Activated naive CD8-positive, alpha-beta T cell treated with anti-CD3 and anti-CD28 coated beads, Interleukin-2, amount 50 U/mL, for 24 hours (primary cell): ENCODE measurements around the gene PIP5K1B.
"Not testable (repeated sequence)": the region's sequence is repeated elsewhere in the genome, so short reads cannot be mapped to it uniquely, and the experiment has no call there.

ENCODE experiments used
- ATAC-seq: fragments of 150-1000 bp; cut with Tn5 transposase; one replicate; pipeline ENCODE4 v1.10.0; 2021
- DNase-seq: peaks from one replicate; pipeline ENCODE4 v3.0.0; 2021
- H3K27ac Mint-ChIP-seq: one replicate; pipeline ENCODE4 v1.8.0; 2021; ENCODE audit warnings: mild to moderate bottlenecking, mixed read lengths
- H3K27me3 Mint-ChIP-seq: one replicate; pipeline ENCODE4 v1.8.0; 2021; ENCODE audit warnings: mixed read lengths
- H3K36me3 Mint-ChIP-seq: one replicate; pipeline ENCODE4 v1.8.0; 2021; ENCODE audit warnings: low read depth, mixed read lengths
- H3K4me1 Mint-ChIP-seq: one replicate; pipeline ENCODE4 v1.8.0; 2021; ENCODE audit warnings: mixed read lengths
- H3K4me3 Mint-ChIP-seq: one replicate; pipeline ENCODE4 v1.8.0; 2021; ENCODE audit warnings: mild to moderate bottlenecking, moderate library complexity, mixed read lengths
- H3K9me3 Mint-ChIP-seq: one replicate; pipeline ENCODE4 v1.8.0; 2021; ENCODE audit warnings: mixed read lengths

Gene PIP5K1B

DNA sequence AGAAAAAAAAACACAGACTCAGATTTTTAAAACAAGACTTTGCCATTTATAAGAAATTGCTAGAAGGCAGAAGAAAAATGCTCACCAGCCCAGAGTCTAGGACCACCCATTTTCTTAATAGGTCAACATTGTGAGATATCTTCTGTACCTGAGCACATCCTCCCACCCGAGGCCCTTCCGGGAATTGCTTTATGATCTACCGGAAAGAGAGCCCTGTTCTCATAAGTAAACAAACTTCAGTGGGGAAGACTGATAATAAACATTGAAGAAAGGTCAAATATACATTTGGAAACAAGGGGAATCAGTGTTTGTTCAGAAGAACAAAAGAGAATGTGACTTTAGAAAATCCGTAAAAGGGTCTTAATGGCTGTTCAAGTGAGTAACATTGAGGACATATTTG lies 264.5 kb downstream of the PIP5K1B start:
- ATAC-seq (no peak), DNase-seq (no peak)
- no peak overlapping the region for H3K27ac Mint-ChIP-seq
- peaks cover 21% of the 10 kb centered on the region for H3K4me1 Mint-ChIP-seq
- H3K27me3 Mint-ChIP-seq, result no peaks in the 10 kb centered on the region
- H3K36me3 Mint-ChIP-seq, result peaks cover 5% of the 10 kb centered on the region
- H3K9me3 Mint-ChIP-seq, result no peaks in the 10 kb centered on the region
- no peak overlapping the region for H3K4me3 Mint-ChIP-seq

DNA sequence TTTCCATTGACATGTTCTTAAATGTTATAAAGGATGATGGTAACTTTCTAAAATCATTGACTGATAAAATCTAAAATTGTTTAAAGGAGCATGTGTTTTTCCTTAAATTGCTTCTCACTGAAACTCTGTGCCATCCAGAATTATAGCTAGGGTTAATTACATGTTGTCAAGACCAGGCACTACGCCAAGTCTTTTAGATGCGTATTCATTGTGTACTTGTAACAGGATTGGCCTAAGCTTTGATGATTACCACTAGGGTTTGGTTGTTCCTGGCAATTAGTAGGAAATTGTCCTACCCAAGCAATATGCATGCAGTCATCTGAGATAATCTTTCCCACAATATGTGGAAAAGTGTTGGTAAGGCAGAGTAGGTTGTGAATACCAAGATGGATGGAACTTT lies 265.1 kb downstream of the PIP5K1B start:
- H3K27ac Mint-ChIP-seq, result no peak overlapping the region
- peaks cover 5% of the 10 kb centered on the region for H3K36me3 Mint-ChIP-seq
- no peak for ATAC-seq
- no peaks in the 10 kb centered on the region for H3K9me3 Mint-ChIP-seq
- H3K4me1 Mint-ChIP-seq, result peaks cover 27% of the 10 kb centered on the region
- H3K4me3 Mint-ChIP-seq, result no peak overlapping the region
- H3K27me3 Mint-ChIP-seq, result no peaks in the 10 kb centered on the region
- no peak for DNase-seq

DNA sequence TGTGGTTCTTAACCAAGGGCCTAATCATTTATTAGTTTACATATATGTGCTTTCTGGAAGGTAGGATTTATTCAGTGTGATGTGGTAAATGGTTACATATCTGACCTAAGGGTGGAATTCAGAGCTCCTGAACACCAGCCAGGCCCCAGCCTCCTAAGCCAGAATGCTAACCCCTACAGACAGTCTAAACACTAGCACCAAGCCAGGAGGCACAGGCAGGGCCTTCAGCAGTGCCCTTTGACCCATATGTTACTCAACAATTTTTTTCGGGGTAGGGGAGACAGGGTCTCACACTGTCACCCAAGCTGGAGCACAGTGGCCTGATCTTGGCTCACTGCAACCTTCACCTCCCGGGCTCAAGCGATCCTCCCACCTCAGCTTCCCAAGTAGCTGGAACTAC lies 268.6 kb downstream of the PIP5K1B start:
- Mint-ChIP-seq H3K27me3 (no peaks in the 10 kb centered on the region), H3K27ac (peak overlapping the region; percentile 80), H3K4me1 (peaks cover 40% of the 10 kb centered on the region), H3K4me3 (no peak overlapping the region), H3K9me3 (no peaks in the 10 kb centered on the region), H3K36me3 (peaks cover 5% of the 10 kb centered on the region)
- DNase-seq (no peak), ATAC-seq (no peak)

DNA sequence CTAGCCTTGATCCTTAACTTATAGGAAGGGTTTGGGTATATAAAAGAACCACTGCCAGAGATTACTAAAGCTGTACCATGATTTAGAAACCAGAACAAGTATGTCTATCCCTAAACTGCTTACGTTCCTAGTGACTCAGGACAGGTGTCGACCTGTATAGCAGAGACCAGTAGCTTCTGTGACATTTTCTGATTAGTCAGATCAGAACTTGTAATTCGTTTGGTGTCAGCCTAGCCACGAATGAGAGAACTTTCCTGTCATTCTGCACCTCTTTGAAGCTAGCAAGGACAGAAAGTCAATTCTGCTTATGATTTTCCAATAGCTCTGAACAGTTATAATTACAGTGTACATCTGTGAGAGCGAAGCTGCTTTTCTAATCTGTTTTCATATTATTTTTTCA lies 269.4 kb downstream of the PIP5K1B start:
- no peaks in the 10 kb centered on the region for H3K9me3 Mint-ChIP-seq
- peaks cover 5% of the 10 kb centered on the region for H3K36me3 Mint-ChIP-seq
- peak overlapping the region; percentile 80 for H3K27ac Mint-ChIP-seq
- H3K27me3 Mint-ChIP-seq, result no peaks in the 10 kb centered on the region
- DNase-seq, result no peak
- ATAC-seq, result peak; percentile 98
- no peak overlapping the region for H3K4me3 Mint-ChIP-seq
- peaks cover 48% of the 10 kb centered on the region for H3K4me1 Mint-ChIP-seq

DNA sequence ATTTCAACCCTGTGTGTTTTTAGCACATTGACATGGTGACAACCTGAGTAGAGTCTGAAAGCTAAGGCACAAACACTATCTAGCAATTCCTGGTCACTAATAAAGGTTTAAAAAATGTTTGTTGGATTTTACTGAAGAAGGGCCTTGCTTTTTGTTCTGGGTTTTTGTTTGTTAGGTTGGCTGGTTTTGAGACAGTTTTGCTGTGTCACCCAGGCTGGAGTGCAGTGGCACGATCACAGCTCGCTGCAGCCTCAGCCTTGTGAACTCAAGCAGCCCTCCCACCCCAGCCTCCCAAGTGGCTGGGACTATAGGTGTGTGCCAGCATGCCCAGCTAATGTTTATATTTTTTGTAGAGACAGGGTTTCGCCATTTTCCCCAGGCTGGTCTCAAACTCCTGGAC lies 269.9 kb downstream of the PIP5K1B start:
- Mint-ChIP-seq H3K36me3 (peaks cover 5% of the 10 kb centered on the region), H3K4me1 (peaks cover 53% of the 10 kb centered on the region), H3K4me3 (no peak overlapping the region), H3K27me3 (no peaks in the 10 kb centered on the region), H3K9me3 (no peaks in the 10 kb centered on the region), H3K27ac (peak overlapping the region; percentile 80)
- DNase-seq (no peak), ATAC-seq (no peak)

DNA sequence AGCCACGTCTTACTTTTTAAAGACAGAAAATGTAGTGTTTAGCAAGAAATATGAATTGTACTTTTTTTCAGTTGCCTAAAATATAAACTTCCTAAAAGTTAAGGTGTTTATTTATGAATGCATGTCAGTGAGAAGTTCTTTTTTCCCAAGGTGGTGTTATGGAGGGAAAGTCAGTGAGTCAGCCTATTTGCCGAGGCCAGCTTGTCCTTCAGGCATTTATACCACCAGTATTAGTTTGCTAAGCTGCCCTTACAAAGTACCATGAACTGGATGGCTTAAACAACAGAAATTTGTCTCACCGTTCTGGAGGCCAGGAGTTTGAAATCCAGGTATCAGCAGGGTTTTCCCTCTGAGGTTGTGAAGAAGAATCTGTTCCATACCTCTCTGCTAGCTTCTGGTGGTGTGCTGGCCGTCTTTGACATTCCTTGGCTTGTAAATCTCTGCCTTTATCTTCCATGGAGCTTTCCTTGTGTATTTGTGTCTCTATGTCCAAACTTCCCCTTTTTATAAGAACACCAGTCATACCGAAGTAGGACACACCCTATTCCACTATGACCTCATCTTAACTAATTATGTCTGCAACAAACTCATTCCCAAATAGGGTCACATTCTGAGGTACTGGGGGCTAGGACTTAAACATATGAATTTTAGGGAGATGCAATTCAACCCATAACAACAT lies 270.5 kb downstream of the PIP5K1B start:
- Mint-ChIP-seq H3K27ac (peak overlapping the region; percentile 80), H3K9me3 (no peaks in the 10 kb centered on the region), H3K4me3 (peak overlapping the region; percentile 13), H3K36me3 (peaks cover 5% of the 10 kb centered on the region), H3K4me1 (peaks cover 57% of the 10 kb centered on the region), H3K27me3 (no peaks in the 10 kb centered on the region)
- no peak for ATAC-seq
- DNase-seq, result no peak

DNA sequence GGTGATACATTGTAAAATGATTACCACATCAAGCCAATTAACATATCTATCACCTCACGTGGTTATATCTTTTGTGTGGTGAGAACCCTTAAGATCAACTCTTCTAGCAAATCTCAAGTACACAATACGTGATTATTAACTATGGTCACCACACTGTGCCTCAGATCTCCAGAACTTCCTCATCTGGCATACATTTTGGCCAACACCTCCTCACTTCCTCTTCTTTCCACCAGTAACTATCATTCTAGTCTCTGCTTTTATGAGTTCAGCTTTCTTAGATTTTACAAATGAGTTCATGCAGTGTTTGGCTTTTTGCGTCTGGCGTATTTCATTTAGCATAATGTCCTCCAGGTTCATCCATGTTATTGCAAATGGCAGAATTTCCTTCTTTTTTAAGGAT lies 273.0 kb downstream of the PIP5K1B start:
- Mint-ChIP-seq H3K4me1 (peaks cover 62% of the 10 kb centered on the region), H3K27me3 (no peaks in the 10 kb centered on the region), H3K4me3 (no peak overlapping the region), H3K36me3 (no peaks in the 10 kb centered on the region), H3K9me3 (no peaks in the 10 kb centered on the region), H3K27ac (no peak overlapping the region)
- DNase-seq (no peak), ATAC-seq (no peak)

DNA sequence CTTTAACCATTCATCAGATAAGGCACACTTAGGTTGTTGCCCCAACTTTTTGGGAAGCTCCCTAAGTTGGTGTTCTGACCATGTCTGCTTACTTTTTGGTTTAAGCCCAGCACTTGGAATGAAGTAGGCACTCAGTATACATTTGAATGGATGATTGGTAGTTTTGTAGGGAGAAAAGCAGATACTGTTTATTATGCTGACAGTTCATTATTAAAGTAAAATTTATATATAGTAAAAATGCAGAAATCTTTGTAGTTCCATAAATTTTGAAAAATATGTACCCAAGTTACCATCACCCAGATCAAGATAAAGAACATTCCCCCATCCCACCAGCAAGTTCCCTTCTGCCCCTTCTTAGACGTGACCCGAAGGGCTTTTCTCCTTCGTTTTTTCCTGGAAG lies 273.5 kb downstream of the PIP5K1B start:
- H3K27me3 Mint-ChIP-seq, result no peaks in the 10 kb centered on the region
- H3K9me3 Mint-ChIP-seq, result no peaks in the 10 kb centered on the region
- H3K36me3 Mint-ChIP-seq, result no peaks in the 10 kb centered on the region
- H3K4me3 Mint-ChIP-seq, result no peak overlapping the region
- no peak overlapping the region for H3K27ac Mint-ChIP-seq
- peaks cover 64% of the 10 kb centered on the region for H3K4me1 Mint-ChIP-seq
- DNase-seq, result no peak
- ATAC-seq, result no peak

DNA sequence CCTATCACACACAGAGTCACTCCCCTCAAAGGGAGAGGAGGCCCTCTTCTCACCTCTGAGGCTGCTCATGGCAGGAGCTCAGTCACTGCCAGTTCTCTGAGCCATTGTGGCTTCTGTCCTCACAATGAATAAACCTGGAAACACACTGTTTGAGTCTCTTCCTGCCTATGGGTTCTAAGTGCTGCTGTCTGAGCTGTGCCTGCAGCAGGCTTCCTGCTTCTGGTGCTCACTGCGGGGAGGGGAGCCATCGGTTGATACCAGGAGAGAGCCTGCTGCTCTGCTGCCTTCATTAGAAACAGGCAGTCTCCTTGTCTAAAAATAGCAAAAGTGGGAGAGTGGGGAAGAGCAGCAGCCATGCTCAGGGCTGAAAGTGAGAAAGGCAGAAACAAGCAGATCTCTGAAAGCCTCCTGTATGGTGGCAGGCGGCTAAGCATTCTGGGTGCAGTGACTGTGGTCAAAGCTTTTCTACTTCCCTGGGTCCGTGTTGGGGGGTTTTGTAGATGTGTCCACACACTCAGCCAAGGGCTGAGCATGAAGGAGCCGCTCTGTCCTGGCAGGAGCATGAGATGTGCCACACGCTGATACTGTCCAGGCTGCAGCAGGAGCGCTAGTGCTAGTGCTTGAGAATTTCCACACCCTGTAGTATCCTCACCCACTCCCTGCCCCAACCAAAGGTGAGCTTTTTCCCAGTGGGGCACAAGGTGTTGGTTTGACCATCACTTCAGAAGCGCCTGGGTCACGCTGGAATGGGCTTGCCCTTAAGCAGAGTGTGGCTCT lies 274.7 kb downstream of the PIP5K1B start:
- Mint-ChIP-seq H3K9me3 (no peaks in the 10 kb centered on the region), H3K4me1 (peaks cover 52% of the 10 kb centered on the region), H3K4me3 (peak overlapping the region; percentile 30), H3K27me3 (no peaks in the 10 kb centered on the region), H3K36me3 (no peaks in the 10 kb centered on the region), H3K27ac (peak overlapping the region; percentile 75)
- DNase-seq (peak; percentile 19), ATAC-seq (peak; percentile 89)

DNA sequence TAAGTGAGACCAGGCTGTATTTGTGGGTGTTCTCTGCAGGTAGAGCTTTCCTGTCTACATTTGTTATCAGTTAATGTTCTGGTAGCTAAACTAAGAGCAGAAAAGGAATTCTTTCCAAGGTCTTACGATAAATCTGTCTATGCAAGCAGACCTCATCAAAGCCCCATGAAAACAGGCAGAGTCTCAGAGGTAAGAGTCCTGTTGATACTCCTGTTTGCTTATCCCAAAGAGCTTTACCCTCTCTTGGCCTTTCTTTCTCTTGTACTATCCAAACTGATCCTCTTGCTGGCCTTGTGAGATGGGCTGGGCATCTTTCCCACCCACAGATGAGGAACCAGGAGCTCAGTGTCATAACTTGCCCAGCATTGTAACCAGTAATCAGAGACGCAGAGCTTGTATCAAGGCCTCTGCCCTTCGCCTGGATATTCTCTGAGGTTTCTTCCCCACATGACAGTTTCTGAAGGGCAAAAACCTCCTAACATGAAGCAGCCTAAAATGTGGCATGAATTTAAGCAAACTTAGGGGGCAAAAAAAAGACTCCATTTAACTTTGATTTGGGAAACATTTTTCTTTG lies 275.4 kb downstream of the PIP5K1B start:
- H3K9me3 Mint-ChIP-seq, result no peaks in the 10 kb centered on the region
- H3K27ac Mint-ChIP-seq, result no peak overlapping the region
- no peak for DNase-seq
- no peaks in the 10 kb centered on the region for H3K36me3 Mint-ChIP-seq
- H3K4me1 Mint-ChIP-seq, result peaks cover 46% of the 10 kb centered on the region
- H3K4me3 Mint-ChIP-seq, result no peak overlapping the region
- ATAC-seq, result no peak
- no peaks in the 10 kb centered on the region for H3K27me3 Mint-ChIP-seq

DNA sequence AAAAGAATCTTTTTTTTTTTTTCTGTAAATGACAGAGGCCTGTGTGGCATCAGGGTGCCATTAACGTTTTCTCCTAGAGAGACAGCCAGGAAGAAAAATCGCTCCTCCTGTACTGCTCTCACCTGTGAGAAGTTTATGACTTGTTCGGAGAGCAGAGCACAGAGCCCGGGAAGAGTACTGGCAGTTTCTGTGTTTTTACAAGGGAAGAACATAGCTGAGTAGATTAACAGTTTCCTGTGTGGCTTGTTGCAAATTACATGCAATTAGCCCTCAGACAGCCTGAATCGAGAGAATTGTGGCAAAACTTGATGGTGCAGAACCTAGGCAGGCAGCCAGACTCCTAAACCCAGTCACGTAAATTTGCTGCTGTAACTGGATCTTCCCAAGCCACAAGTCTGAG lies 276.7 kb downstream of the PIP5K1B start:
- ATAC-seq, result no peak
- no peak overlapping the region for H3K27ac Mint-ChIP-seq
- no peak overlapping the region for H3K4me3 Mint-ChIP-seq
- H3K9me3 Mint-ChIP-seq, result no peaks in the 10 kb centered on the region
- peaks cover 40% of the 10 kb centered on the region for H3K4me1 Mint-ChIP-seq
- H3K36me3 Mint-ChIP-seq, result no peaks in the 10 kb centered on the region
- DNase-seq, result no peak
- no peaks in the 10 kb centered on the region for H3K27me3 Mint-ChIP-seq

DNA sequence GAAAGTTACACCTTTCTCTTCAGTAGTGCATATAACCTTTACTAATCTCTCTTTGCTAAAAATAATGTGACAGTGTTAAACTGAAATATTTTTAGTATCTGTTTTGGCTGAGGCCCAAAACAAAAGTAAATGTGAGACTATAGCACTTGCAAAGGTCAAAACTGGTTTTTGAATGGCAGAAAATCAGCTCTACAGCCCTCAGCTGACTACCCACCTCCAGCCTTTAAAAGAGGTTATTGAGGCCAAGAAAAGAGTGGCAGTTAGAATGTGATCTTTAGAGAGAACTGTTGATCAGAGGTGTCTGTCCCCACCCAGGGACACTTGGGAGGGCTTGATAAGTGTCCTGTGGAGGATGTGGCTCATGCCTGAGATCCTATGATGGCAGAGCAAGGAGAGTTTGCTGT lies 278.0 kb downstream of the PIP5K1B start:
- no peak overlapping the region for H3K4me3 Mint-ChIP-seq
- H3K9me3 Mint-ChIP-seq, result no peaks in the 10 kb centered on the region
- peaks cover 38% of the 10 kb centered on the region for H3K4me1 Mint-ChIP-seq

DNA sequence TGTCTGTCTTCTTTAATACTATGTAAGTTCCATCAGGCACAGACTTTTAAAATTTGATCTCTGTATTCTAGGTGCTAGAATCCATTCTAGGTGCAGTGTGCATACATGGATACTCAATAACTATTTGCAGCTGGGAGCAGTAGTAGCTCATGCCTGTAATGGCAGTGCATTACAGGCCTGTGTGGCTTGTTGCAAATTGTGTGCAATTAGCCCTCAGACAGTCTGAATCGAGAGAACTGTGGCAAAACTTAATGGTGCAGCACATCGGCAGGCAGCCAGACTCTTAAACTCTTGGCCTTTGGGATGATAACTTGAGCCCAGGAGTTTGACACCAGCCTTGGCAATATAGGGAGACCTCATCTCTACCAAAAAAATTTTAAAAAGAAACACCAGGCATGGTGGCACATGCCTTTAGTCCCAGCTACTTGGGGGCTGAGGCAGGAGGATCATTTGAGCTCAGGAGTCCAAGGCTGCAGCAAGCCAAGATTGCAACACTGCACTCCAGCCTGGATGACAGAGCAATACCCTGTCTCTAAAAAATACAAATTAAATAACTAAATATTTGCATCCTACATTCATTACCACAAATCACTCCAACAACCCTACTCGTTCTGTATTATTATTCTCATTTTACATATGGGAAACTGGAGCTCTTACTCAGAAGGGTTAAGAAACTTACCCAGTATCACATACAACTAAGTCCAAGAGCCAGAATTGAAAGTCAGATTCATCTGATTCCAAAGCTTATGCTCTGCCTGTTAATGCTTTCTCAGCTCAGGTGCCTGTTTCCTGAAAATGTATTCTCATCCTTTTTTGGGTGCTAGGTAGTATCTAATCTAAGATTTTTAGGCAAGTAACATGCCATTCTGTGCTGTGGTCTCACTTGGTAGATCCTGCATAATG lies 278.7 kb downstream of the PIP5K1B start:
- H3K4me1 Mint-ChIP-seq, result peaks cover 34% of the 10 kb centered on the region
- H3K36me3 Mint-ChIP-seq, result no peaks in the 10 kb centered on the region
- H3K9me3 Mint-ChIP-seq, result no peaks in the 10 kb centered on the region
- DNase-seq (no peak), ATAC-seq (no peak)
- H3K27me3 Mint-ChIP-seq, result no peaks in the 10 kb centered on the region
- peak overlapping the region; percentile 17 for H3K27ac Mint-ChIP-seq
- no peak overlapping the region for H3K4me3 Mint-ChIP-seq

More for the DNA sequence above, 278.0 kb downstream of the PIP5K1B start:
- Mint-ChIP-seq H3K36me3 (no peaks in the 10 kb centered on the region), H3K27me3 (no peaks in the 10 kb centered on the region), H3K27ac (peak overlapping the region; percentile 17)
- DNase-seq (no peak), ATAC-seq (peak; percentile 30)

DNA sequence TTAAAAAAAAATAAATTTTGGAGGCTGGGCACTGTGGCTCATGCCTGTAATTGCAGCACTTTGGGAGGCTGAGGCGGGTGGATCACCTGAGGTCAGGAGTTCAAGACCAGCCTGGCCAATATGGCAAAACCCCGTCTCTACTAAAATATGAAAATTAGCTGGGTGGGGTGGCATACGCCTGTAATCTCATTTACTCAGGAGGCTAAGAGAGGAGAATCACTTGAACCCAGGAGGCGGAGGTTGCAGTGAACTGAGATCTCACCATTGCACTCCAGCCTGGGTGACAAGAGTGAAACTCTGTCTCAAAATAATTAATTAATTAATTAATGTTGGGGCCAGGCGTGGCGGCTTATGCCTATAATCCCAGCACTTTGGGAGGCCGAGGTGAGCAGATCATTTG lies 281.9 kb downstream of the PIP5K1B start:
- ATAC-seq, H3K9me3 Mint-ChIP-seq, H3K4me3 Mint-ChIP-seq, DNase-seq, H3K27ac Mint-ChIP-seq, H3K36me3 Mint-ChIP-seq, H3K27me3 Mint-ChIP-seq: not testable (repeated sequence)
- peaks cover 10% of the 10 kb centered on the region for H3K4me1 Mint-ChIP-seq
